Activated CD8-positive, alpha-beta memory T cell treated with anti-CD3 and anti-CD28 coated beads, Interleukin-2, amount 10 ng/mL, durations not matched to agents 7 days and 5 days (primary cell): ENCODE data around the gene PANX1. TPM values are rescaled to one million over a fixed set of nuclear protein-coding genes. Genes with fewer than 3 reads are reported as not detected.

ENCODE experiments used
- ATAC-seq: fragments of 150-1000 bp; cut with Tn5 transposase; one replicate; pipeline ENCODE4 v1.10.0; 2021; ENCODE audit warnings: moderate library complexity
- CTCF ChIA-PET: fragments of 350-600 bp; sonication (Branson Sonifier 250); formaldehyde crosslinking; loops from one replicate; lab custom pipeline; 2021; ENCODE audit warnings: antibody characterized with exemption; lab: Charles Lee
- DNase-seq: peaks from one replicate; pipeline ENCODE4 v3.0.0-alpha.2; 2020
- H3K27ac Mint-ChIP-seq: one replicate; pipeline ENCODE4 v1.8.0; 2021; ENCODE audit warnings: mild to moderate bottlenecking, mixed read lengths
- H3K27me3 Mint-ChIP-seq: one replicate; pipeline ENCODE4 v1.8.0; 2021; ENCODE audit warnings: mixed read lengths
- H3K36me3 Mint-ChIP-seq: one replicate; pipeline ENCODE4 v1.8.0; 2021; ENCODE audit warnings: mild to moderate bottlenecking, mixed read lengths
- H3K4me1 Mint-ChIP-seq: one replicate; pipeline ENCODE4 v1.8.0; 2021; ENCODE audit warnings: mixed read lengths
- H3K4me3 Mint-ChIP-seq: one replicate; pipeline ENCODE4 v1.8.0; 2021; ENCODE audit warnings: mild to moderate bottlenecking, moderate library complexity, mixed read lengths
- H3K9me3 Mint-ChIP-seq: one replicate; pipeline ENCODE4 v1.8.0; 2022; ENCODE audit warnings: low read depth, mixed read lengths
- total RNA-seq, 2 experiments: library from RNA; stranded (reverse); gene quantifications; one replicate each; pipeline ENCODE4 v1.2.3, GENCODE V29; 2021

The PANX1 gene
- total RNA-seq = 10 to 100 TPM in 1 of 2 experiments, 1 to 10 TPM in 1; 9.4 to 13.0 TPM

- ATAC-seq (peak; percentile 85), DNase-seq (peak; percentile 79)
- no peaks in the 10 kb centered on the region for H3K36me3 Mint-ChIP-seq
- H3K27me3 Mint-ChIP-seq = no peaks in the 10 kb centered on the region
- CTCF ChIA-PET = interaction anchor here (0.9 to 1.6 kb wide), 3 partner anchors 9 to 939 kb away, joined by 3 to 5 read pairs (median 4); no protein-coding TSS in a partner anchor
- no peak within 1 kb of the TSS for H3K4me3 Mint-ChIP-seq
- H3K4me1 Mint-ChIP-seq = peaks cover 24% of the 10 kb centered on the region
- H3K27ac Mint-ChIP-seq = peak within 1 kb of the TSS; percentile 86
- no peaks in the 10 kb centered on the region for H3K9me3 Mint-ChIP-seq
Observed at GRCh38 chr11:94128746-94129511, at the start of gene PANX1. Gene PANX1, plus strand, starts transcription at chr11:94128841. Its CDS starts 472 bp downstream, at chr11:94129313.

- no peak overlapping the region for H3K4me3 Mint-ChIP-seq
- H3K27me3 Mint-ChIP-seq = peaks cover 26% of the 10 kb centered on the region
- DNase-seq (no peak), ATAC-seq (no peak)
- H3K27ac Mint-ChIP-seq = no peak overlapping the region
- H3K9me3 Mint-ChIP-seq = no peaks in the 10 kb centered on the region
- H3K36me3 Mint-ChIP-seq = no peaks in the 10 kb centered on the region
- CTCF ChIA-PET = no interaction called here
- no peaks in the 10 kb centered on the region for H3K4me1 Mint-ChIP-seq
Observed at GRCh38 chr11:94084164-94084563, 44.5 kb upstream of the PANX1 start.

GRCh38 chr11:94088906-94089305 lies 39.7 kb upstream of the PANX1 start:
- CTCF ChIA-PET = no interaction called here
- ATAC-seq = no peak
- no peak overlapping the region for H3K4me3 Mint-ChIP-seq
- no peaks in the 10 kb centered on the region for H3K9me3 Mint-ChIP-seq
- peaks cover 7% of the 10 kb centered on the region for H3K27me3 Mint-ChIP-seq
- H3K4me1 Mint-ChIP-seq = no peaks in the 10 kb centered on the region
- no peak for DNase-seq
- H3K36me3 Mint-ChIP-seq = no peaks in the 10 kb centered on the region
- H3K27ac Mint-ChIP-seq = no peak overlapping the region

- Mint-ChIP-seq H3K36me3 (no peaks in the 10 kb centered on the region), H3K9me3 (no peaks in the 10 kb centered on the region), H3K4me3 (no peak overlapping the region), H3K27ac (no peak overlapping the region), H3K27me3 (peaks cover 7% of the 10 kb centered on the region), H3K4me1 (no peaks in the 10 kb centered on the region)
- CTCF ChIA-PET = no interaction called here
- DNase-seq = no peak
- no peak for ATAC-seq
Observed at GRCh38 chr11:94089341-94089740, 39.3 kb upstream of the PANX1 start.

GRCh38 chr11:94090401-94090800 lies 38.2 kb upstream of the PANX1 start:
- Mint-ChIP-seq H3K4me3 (no peak overlapping the region), H3K9me3 (no peaks in the 10 kb centered on the region), H3K36me3 (no peaks in the 10 kb centered on the region), H3K27me3 (peaks cover 5% of the 10 kb centered on the region), H3K27ac (no peak overlapping the region), H3K4me1 (no peaks in the 10 kb centered on the region)
- CTCF ChIA-PET = no interaction called here
- ATAC-seq = no peak
- DNase-seq = no peak

GRCh38 chr11:94091091-94091490 lies 37.5 kb upstream of the PANX1 start:
- CTCF ChIA-PET = no interaction called here
- Mint-ChIP-seq H3K4me1 (no peaks in the 10 kb centered on the region), H3K36me3 (no peaks in the 10 kb centered on the region)

GRCh38 chr11:94100253-94100652 lies 28.4 kb upstream of the PANX1 start:
- Mint-ChIP-seq H3K4me1 (no peaks in the 10 kb centered on the region), H3K9me3 (no peaks in the 10 kb centered on the region), H3K27ac (no peak overlapping the region), H3K27me3 (peaks cover 6% of the 10 kb centered on the region), H3K4me3 (no peak overlapping the region), H3K36me3 (no peaks in the 10 kb centered on the region)
- no peak for ATAC-seq
- DNase-seq = no peak
- CTCF ChIA-PET = no interaction called here

More at GRCh38 chr11:94091091-94091490, 37.5 kb upstream of the PANX1 start:
- Mint-ChIP-seq H3K27me3 (peaks cover 8% of the 10 kb centered on the region), H3K27ac (no peak overlapping the region), H3K9me3 (no peaks in the 10 kb centered on the region), H3K4me3 (no peak overlapping the region)
- no peak for DNase-seq
- ATAC-seq = no peak

GRCh38 chr11:94103471-94103870 lies 25.2 kb upstream of the PANX1 start:
- CTCF ChIA-PET = no interaction called here
- Mint-ChIP-seq H3K9me3 (no peaks in the 10 kb centered on the region), H3K36me3 (no peaks in the 10 kb centered on the region), H3K4me3 (no peak overlapping the region), H3K4me1 (no peaks in the 10 kb centered on the region), H3K27me3 (peaks cover 7% of the 10 kb centered on the region), H3K27ac (no peak overlapping the region)
- ATAC-seq (no peak), DNase-seq (no peak)

GRCh38 chr11:94104734-94105133 lies 23.9 kb upstream of the PANX1 start:
- no peaks in the 10 kb centered on the region for H3K4me1 Mint-ChIP-seq
- no peaks in the 10 kb centered on the region for H3K36me3 Mint-ChIP-seq
- DNase-seq (no peak), ATAC-seq (no peak)
- no peak overlapping the region for H3K27ac Mint-ChIP-seq
- peaks cover 13% of the 10 kb centered on the region for H3K27me3 Mint-ChIP-seq
- CTCF ChIA-PET = no interaction called here
- H3K9me3 Mint-ChIP-seq = no peaks in the 10 kb centered on the region
- H3K4me3 Mint-ChIP-seq = no peak overlapping the region

GRCh38 chr11:94106716-94107115 lies 21.9 kb upstream of the PANX1 start:
- H3K27ac Mint-ChIP-seq = no peak overlapping the region
- H3K9me3 Mint-ChIP-seq = no peaks in the 10 kb centered on the region
- CTCF ChIA-PET = no interaction called here
- no peak overlapping the region for H3K4me3 Mint-ChIP-seq
- no peaks in the 10 kb centered on the region for H3K36me3 Mint-ChIP-seq
- DNase-seq (no peak), ATAC-seq (no peak)
- peaks cover 19% of the 10 kb centered on the region for H3K27me3 Mint-ChIP-seq
- H3K4me1 Mint-ChIP-seq = no peaks in the 10 kb centered on the region

GRCh38 chr11:94107363-94107762 lies 21.3 kb upstream of the PANX1 start:
- Mint-ChIP-seq H3K27me3 (peaks cover 20% of the 10 kb centered on the region), H3K9me3 (no peaks in the 10 kb centered on the region), H3K27ac (no peak overlapping the region), H3K4me1 (no peaks in the 10 kb centered on the region), H3K4me3 (no peak overlapping the region), H3K36me3 (no peaks in the 10 kb centered on the region)
- CTCF ChIA-PET = no interaction called here
- no peak for ATAC-seq
- DNase-seq = no peak

GRCh38 chr11:94111241-94111640 lies 17.4 kb upstream of the PANX1 start:
- Mint-ChIP-seq H3K27me3 (peaks cover 33% of the 10 kb centered on the region), H3K4me1 (no peaks in the 10 kb centered on the region), H3K4me3 (no peak overlapping the region), H3K9me3 (no peaks in the 10 kb centered on the region), H3K27ac (no peak overlapping the region), H3K36me3 (no peaks in the 10 kb centered on the region)
- no peak for DNase-seq
- ATAC-seq = no peak
- CTCF ChIA-PET = no interaction called here

GRCh38 chr11:94111660-94112059 lies 17.0 kb upstream of the PANX1 start:
- CTCF ChIA-PET = no interaction called here
- no peak for ATAC-seq
- peaks cover 33% of the 10 kb centered on the region for H3K27me3 Mint-ChIP-seq

GRCh38 chr11:94112206-94112953 lies 16.3 kb upstream of the PANX1 start:
- no peaks in the 10 kb centered on the region for H3K9me3 Mint-ChIP-seq
- H3K36me3 Mint-ChIP-seq = no peaks in the 10 kb centered on the region
- no peaks in the 10 kb centered on the region for H3K4me1 Mint-ChIP-seq
- no peak overlapping the region for H3K4me3 Mint-ChIP-seq
- peaks cover 33% of the 10 kb centered on the region for H3K27me3 Mint-ChIP-seq
- CTCF ChIA-PET = no interaction called here
- DNase-seq = no peak
- no peak for ATAC-seq
- H3K27ac Mint-ChIP-seq = no peak overlapping the region

More at GRCh38 chr11:94111660-94112059, 17.0 kb upstream of the PANX1 start:
- no peak for DNase-seq
- Mint-ChIP-seq H3K27ac (no peak overlapping the region), H3K4me3 (no peak overlapping the region), H3K36me3 (no peaks in the 10 kb centered on the region), H3K9me3 (no peaks in the 10 kb centered on the region), H3K4me1 (no peaks in the 10 kb centered on the region)
